COLO829 (cell line): ENCODE results near the gene SPTSSB.
A peak's percentile ranks its signal among the peaks of the same experiment; 100 is the strongest.

Experiments used
- DNase-seq: peaks from one replicate; pipeline ENCODE4 v3.0.0; 2012; ENCODE audit warnings: low spot score

The SPTSSB gene, protein sequence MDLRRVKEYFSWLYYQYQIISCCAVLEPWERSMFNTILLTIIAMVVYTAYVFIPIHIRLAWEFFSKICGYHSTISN

GRCh38 chr3:161371441-161372320 is at the start of gene SPTSSB:
TSS of gene SPTSSB (minus strand) at chr3:161371517. CDS start at chr3:161346323, 25,194 bp downstream.
- no peak for DNase-seq

DNA sequence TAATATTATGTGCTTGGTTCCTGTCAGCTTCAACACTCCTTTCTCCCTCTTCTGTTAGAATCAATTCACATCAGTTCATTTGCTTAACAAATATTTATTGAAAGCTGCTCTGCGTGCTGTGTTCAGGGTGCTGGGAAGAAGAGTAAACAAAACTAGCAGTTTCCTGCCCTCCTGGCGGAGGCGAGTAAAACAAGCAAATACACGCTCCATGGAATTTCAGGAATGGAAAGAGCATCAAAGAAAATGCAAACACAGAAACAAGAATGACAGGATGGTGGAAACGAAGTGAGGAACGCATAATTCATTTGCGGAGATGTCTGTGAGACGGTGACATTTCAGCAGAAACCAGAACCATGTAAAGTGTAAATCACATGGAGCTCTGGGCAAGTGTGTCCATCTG is 49.4 kb upstream of the SPTSSB start:
- DNase-seq = no peak

GRCh38 chr3:161419555-161420333 is 48.4 kb upstream of the SPTSSB start:
- no peak for DNase-seq

GRCh38 chr3:161415506-161416231 is 44.4 kb upstream of the SPTSSB start:
- no peak for DNase-seq

DNA sequence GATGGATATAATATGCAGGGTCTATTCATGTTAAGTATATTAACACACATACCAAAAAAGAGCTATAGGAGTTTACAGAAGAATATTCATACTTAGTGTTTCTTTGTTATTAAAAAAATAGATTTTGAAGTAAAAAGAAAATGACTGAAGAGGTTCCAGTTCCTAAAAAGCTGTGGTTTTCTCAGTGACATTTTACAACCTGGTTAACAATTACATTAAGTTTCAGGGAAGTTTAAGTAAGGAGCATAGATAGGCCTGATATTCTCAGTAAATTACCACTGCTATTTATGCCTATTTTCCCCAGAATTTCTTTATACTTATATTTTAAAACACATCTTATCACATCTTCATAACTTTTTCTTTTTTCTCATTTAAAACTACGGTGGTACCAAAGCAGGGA is 43.6 kb upstream of the SPTSSB start:
- DNase-seq = no peak

DNA sequence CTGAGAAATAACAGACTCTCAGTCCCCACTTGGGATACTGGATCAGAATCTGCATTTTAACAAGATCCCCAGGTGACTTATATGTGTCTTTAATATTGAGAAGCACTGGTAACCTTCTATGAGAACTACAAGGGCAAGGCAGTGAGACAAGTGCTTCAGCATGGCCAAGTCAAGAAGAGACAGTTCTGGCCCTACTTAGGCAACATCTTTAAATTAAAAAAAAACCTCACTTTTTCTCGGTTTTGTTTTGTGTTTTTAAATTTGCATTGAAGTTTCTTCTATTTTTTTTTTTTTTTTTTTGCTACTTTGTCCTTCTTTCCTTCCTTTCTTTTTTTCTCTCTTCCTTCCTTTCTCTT is 42.5 kb upstream of the SPTSSB start:
- DNase-seq = no peak

- no peak for DNase-seq
These were observed 42.0 kb upstream of the SPTSSB start for GRCh38 chr3:161413127-161413854.

- DNase-seq = no peak
These were observed 40.8 kb upstream of the SPTSSB start for GRCh38 chr3:161412123-161412522.

- no peak for DNase-seq
These were observed 38.5 kb upstream of the SPTSSB start for GRCh38 chr3:161409858-161410257.

- peak; percentile 83 for DNase-seq
These were observed 37.8 kb upstream of the SPTSSB start for GRCh38 chr3:161409069-161409468.

- no peak for DNase-seq
These were observed 35.6 kb upstream of the SPTSSB start for GRCh38 chr3:161406594-161407555.

DNA sequence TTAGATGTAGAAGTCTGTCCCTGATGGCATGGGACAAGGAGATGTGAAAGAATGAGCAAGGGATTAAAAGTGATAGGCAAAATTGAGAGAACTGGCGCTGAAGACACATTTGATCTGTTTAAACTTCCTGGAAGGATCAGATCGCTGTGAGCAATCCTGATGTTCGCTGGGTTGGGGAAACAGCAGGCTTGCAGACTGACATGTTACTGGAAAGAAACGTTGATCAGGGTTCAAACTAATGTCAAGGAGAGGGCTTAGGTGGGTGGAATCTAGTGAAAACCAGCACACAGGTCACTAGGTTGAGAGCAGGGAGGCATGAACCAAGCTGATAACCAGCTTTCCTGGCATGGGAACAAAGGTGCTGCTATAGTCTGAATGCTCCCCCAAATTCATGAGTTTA is 34.5 kb upstream of the SPTSSB start:
- DNase-seq = no peak

GRCh38 chr3:161405087-161405486 is 33.8 kb upstream of the SPTSSB start:
- DNase-seq = no peak

DNA sequence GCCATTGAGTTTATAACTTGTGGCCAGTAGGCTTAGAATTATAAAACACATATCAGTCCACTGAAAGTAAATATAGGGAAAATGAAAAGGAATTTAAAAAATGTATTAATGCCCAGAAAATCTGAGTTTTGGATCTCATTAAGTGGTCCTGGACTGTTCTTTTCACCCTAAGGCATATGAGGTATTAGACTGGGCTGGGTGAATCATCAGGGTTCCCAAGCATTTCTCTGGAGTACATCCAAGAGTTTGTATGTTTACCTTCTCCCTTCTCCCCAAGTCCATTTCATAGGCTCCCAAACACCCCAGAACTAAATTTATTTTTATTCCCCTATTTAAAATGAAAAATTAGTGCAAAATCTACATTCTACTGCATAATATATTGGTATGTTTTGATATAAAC is 31.9 kb upstream of the SPTSSB start:
- DNase-seq = no peak

DNA sequence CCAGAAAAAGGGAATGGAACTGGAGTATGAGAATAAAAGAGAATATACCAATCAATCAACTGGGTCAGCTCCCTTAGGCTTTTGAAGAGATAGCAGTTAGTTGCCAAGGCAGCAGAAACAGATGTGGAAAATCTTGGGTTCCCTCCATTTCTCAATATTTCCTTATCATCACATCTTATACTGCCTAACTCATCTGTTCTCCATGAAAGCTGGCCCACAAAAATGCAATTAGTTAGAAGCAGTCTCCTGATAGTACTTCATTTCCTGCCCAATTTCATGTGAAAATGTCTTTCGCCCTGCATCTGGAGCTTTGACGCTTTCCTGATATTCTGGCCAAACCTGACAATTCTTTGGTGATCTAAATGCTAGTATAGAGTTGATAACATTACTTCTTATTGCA is 30.1 kb upstream of the SPTSSB start:
- no peak for DNase-seq

DNA sequence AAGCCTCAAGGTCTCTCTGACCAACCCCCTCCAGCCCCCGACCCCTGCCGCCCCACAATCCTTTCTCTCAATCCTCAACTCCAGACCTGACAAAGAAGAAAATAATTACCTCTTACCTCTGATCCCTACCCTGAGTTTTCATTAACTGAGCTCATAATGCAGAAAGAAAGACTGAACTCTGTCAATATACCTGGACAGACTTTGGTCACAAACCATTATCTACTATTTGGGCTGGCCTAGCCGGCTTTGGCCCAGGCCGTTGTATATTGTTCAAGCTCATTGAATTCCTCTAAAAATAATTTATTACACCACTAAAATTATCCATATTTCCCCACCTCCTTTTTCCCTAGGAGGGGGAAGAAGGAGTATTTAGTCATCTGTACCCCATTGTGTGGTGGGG is 29.3 kb upstream of the SPTSSB start:
- DNase-seq = no peak

DNA sequence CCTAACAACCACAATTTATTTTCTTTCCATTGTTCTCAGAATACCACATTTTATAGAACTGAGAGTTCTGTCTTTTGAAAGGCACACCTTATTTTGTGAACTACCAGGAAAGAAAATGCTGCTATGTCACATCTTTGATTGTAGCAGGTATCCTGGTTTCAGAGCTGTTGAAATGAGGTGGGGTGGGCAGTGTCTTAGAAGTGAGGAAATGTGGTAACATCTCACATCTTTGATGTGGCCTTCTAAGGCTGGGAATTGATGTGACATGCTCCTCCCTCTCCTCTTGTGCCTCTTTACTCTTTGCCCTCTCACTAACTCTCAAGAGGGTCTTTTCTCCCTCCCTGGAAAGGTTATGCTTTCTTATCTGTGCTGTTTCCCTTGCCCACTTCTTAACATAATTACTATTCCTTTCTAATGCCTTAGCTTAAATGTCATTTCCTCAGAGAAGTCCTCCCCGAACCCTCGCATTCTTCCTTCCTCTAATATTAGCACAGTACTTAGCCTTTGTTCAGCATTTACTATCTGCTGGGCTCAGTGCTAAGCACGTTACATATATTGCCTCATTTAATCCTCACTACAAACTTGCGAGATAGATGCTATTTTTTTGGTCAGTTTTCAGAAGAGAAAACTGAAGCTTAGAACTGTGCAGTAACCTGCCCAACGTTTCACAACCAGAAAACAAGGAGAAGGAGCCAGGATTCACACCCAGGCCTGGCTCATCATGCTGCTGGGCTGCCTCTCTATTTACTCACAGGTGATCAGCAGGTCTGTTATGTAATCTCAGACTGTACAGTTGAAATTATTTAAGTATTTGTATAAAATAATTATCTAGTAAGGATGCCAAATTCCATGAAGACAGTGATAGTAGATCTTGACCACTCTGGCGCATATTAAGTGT is 24.0 kb upstream of the SPTSSB start:
- DNase-seq = no peak

DNA sequence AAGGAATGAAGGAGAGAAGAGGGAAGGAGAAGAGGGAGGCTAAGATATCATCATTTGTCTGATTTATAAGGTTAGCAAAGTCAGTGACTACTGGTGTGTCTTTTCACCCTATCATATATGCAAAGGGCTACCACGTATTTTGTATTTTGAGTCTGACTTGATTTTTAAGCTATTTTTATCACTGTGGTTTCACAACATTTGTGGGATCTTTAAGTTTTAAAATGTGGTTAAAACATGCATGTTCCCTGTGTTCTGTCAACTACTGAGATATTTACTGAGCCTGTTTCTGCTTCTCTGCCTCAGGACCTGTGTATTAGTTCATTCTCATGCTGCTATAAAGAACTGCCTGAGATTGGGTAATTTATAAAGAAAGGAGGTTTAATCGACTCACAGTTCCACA is 22.5 kb upstream of the SPTSSB start:
- DNase-seq = no peak

- DNase-seq = no peak
These were observed 22.0 kb upstream of the SPTSSB start for GRCh38 chr3:161393310-161393709.

- no peak for DNase-seq
These were observed 21.5 kb upstream of the SPTSSB start for GRCh38 chr3:161392853-161393252.
